GM12874 (cell line): Measurements from ENCODE around the gene SPATA4.

Experiments
- CTCF ChIP-seq: IDR thresholded peaks from 2 replicates; pipeline ENCODE4 v1.5.1; 2011; ENCODE audit warnings: low read depth, mild to moderate bottlenecking, control low read depth, low read length, moderate library complexity; ENCODE audit not compliant: insufficient read depth

Gene SPATA4

GRCh38 chr4:176189891-176190795 lies 5.2 kb downstream of the SPATA4 start:
- TF ChIP-seq CTCF, result no peak

- TF ChIP-seq CTCF, result no peak
Measured at GRCh38 chr4:176188654-176189053, 6.7 kb downstream of the SPATA4 start.

- TF ChIP-seq CTCF, result no peak
Measured at GRCh38 chr4:176187624-176188023, 7.8 kb downstream of the SPATA4 start.

- TF ChIP-seq CTCF, result no peak
Measured at GRCh38 chr4:176186671-176187395, 8.6 kb downstream of the SPATA4 start.

- no peak for TF ChIP-seq CTCF
Measured at GRCh38 chr4:176186067-176186466, 9.3 kb downstream of the SPATA4 start.

- no peak for TF ChIP-seq CTCF
Measured at GRCh38 chr4:176185051-176185450, 10.3 kb downstream of the SPATA4 start.

- no peak for TF ChIP-seq CTCF
Measured at GRCh38 chr4:176163041-176163440, 32.3 kb downstream of the SPATA4 start.
